H9 (cell line): ENCODE results near the gene L1CAM. TPM values are rescaled to one million over a fixed set of nuclear protein-coding genes. Genes with fewer than 3 reads are reported as not detected.

Experiments
- DNase-seq: peaks from one replicate; pipeline ENCODE4 v3.0.0-alpha.2; 2017
- H2AFZ ChIP-seq: one replicate; pipeline ENCODE4 v1.6.1; 2013; ENCODE audit warnings: mild to moderate bottlenecking, low read length, control low read depth, moderate library complexity
- H2AK5ac ChIP-seq: 2 replicates; pipeline ENCODE4 v1.6.1; 2013; ENCODE audit warnings: low read length, control low read depth, mixed read lengths; ENCODE audit not compliant: insufficient read length
- H2BK120ac ChIP-seq: one replicate; pipeline ENCODE4 v1.6.1; 2013; ENCODE audit warnings: low read depth, mild to moderate bottlenecking, low read length, control low read depth, inconsistent platforms; ENCODE audit not compliant: poor library complexity, severe bottlenecking
- H2BK12ac ChIP-seq: 2 replicates; pipeline ENCODE4 v1.6.1; 2013; ENCODE audit warnings: low read length, control low read depth, mixed read lengths, low read depth; ENCODE audit not compliant: insufficient read length
- H2BK15ac ChIP-seq: 2 replicates; pipeline ENCODE4 v1.6.1; 2013; ENCODE audit warnings: low read depth, low read length, control low read depth
- H2BK20ac ChIP-seq: one replicate; pipeline ENCODE4 v1.6.1; 2013; ENCODE audit warnings: low read depth, mild to moderate bottlenecking, low read length, control low read depth, inconsistent platforms; ENCODE audit not compliant: poor library complexity, severe bottlenecking
- H2BK5ac ChIP-seq: 2 replicates; pipeline ENCODE4 v1.6.1; 2013; ENCODE audit warnings: low read length, control low read depth, mixed read lengths; ENCODE audit not compliant: insufficient read length
- H3K14ac ChIP-seq: 2 replicates; pipeline ENCODE4 v1.6.1; 2013; ENCODE audit warnings: low read length, control low read depth; ENCODE audit not compliant: insufficient read depth
- H3K18ac ChIP-seq: 2 replicates; pipeline ENCODE4 v1.6.1; 2013; ENCODE audit warnings: low read depth, mild to moderate bottlenecking, mixed read lengths, low read length, control low read depth; ENCODE audit not compliant: insufficient read length
- H3K23ac ChIP-seq: 2 replicates; pipeline ENCODE4 v1.6.1; 2013; ENCODE audit warnings: low read length, control low read depth, mixed read lengths, low read depth; ENCODE audit not compliant: insufficient read length
- H3K23me2 ChIP-seq: 2 replicates; pipeline ENCODE4 v1.6.1; 2013; ENCODE audit warnings: low read depth, mild to moderate bottlenecking, mixed read lengths, low read length, control low read depth; ENCODE audit not compliant: insufficient read length, poor library complexity, severe bottlenecking
- H3K27ac ChIP-seq: 2 replicates; pipeline ENCODE4 v1.5.1; 2013; ENCODE audit warnings: low read length, control low read depth, mixed read lengths, low read depth; ENCODE audit not compliant: insufficient read length
- H3K27me3 ChIP-seq: 2 replicates; pipeline ENCODE4 v1.6.1; 2013; ENCODE audit warnings: low read length, control low read depth, inconsistent platforms; ENCODE audit not compliant: insufficient read depth
- H3K4ac ChIP-seq: 2 replicates; pipeline ENCODE4 v1.6.1; 2013; ENCODE audit warnings: low read depth, mild to moderate bottlenecking, control low read depth, inconsistent platforms, low read length, moderate library complexity
- H3K4me1 ChIP-seq: 2 replicates; pipeline ENCODE4 v1.6.1; 2013; ENCODE audit warnings: low read length, control low read depth, inconsistent platforms; ENCODE audit not compliant: insufficient read depth
- H3K4me2 ChIP-seq: 2 replicates; pipeline ENCODE4 v1.6.1; 2013; ENCODE audit warnings: low read length, control low read depth, mixed read lengths; ENCODE audit not compliant: insufficient read length, insufficient read depth
- H3K56ac ChIP-seq: 2 replicates; pipeline ENCODE4 v1.6.1; 2013; ENCODE audit warnings: low read depth, mild to moderate bottlenecking, mixed read lengths, low read length, control low read depth; ENCODE audit not compliant: insufficient read length
- H3K79me1 ChIP-seq: 2 replicates; pipeline ENCODE4 v1.6.1; 2013; ENCODE audit warnings: low read depth, mild to moderate bottlenecking, moderate library complexity, low read length, control low read depth, inconsistent platforms; ENCODE audit not compliant: insufficient read depth, poor library complexity, severe bottlenecking
- H3K79me2 ChIP-seq: 2 replicates; pipeline ENCODE4 v1.6.1; 2013; ENCODE audit warnings: low read length, control low read depth, inconsistent platforms; ENCODE audit not compliant: insufficient read depth
- H3K9ac ChIP-seq: 2 replicates; pipeline ENCODE4 v1.6.1; 2013; ENCODE audit warnings: low read length, control low read depth, mixed read lengths; ENCODE audit not compliant: insufficient read length; ENCODE audit errors: extremely low read depth
- H3K9me3 ChIP-seq: one replicate; pipeline ENCODE4 v1.6.1; 2013; ENCODE audit warnings: low read depth, low read length, inconsistent platforms; ENCODE audit not compliant: control insufficient read depth
- H3T11ph ChIP-seq: one replicate; pipeline ENCODE4 v1.6.1; 2013; ENCODE audit warnings: mild to moderate bottlenecking, low read length, control low read depth, inconsistent platforms
- H4K20me1 ChIP-seq: one replicate; pipeline ENCODE4 v1.6.1; 2013; ENCODE audit not compliant: control insufficient read depth, insufficient read length, insufficient read depth
- H4K5ac ChIP-seq: 2 replicates; pipeline ENCODE4 v1.6.1; 2013; ENCODE audit warnings: low read depth, mild to moderate bottlenecking, mixed read lengths, low read length, control low read depth; ENCODE audit not compliant: insufficient read length
- H4K8ac ChIP-seq: replicated peaks from 2 replicates; pipeline ENCODE4 v1.6.1; 2013; ENCODE audit warnings: low read length, control low read depth, mixed read lengths, low read depth; ENCODE audit not compliant: insufficient read length
- H4K91ac ChIP-seq: 2 replicates; pipeline ENCODE4 v1.6.1; 2013; ENCODE audit warnings: low read depth, mild to moderate bottlenecking, moderate library complexity, mixed read lengths, low read length, control low read depth; ENCODE audit not compliant: insufficient read length
- H3K27ac Mint-ChIP-seq, 3 experiments: 2 replicates in 2 of 3; 3 replicates in 1 of 3; pipeline ENCODE4 v1.8.0; 2020 to 2021; ENCODE audit warnings: mixed read lengths in 3 of 3, mild to moderate bottlenecking in 1 of 3, moderate library complexity in 1 of 3
- H3K27me3 Mint-ChIP-seq: 2 replicates; pipeline ENCODE4 v1.8.0; 2021; ENCODE audit warnings: low read depth, mild to moderate bottlenecking, moderate library complexity, mixed read lengths
- H3K36me3 Mint-ChIP-seq, 3 experiments: 2 replicates in 2 of 3; 3 replicates in 1 of 3; pipeline ENCODE4 v1.8.0; 2020 to 2021; ENCODE audit warnings: low read depth in 3 of 3, mixed read lengths in 3 of 3; ENCODE audit not compliant: insufficient read depth in 1 of 3
- H3K4me1 Mint-ChIP-seq, 2 experiments: 2 replicates each; pipeline ENCODE4 v1.8.0; 2020; ENCODE audit warnings: mixed read lengths in 2 of 2
- H3K4me3 Mint-ChIP-seq, 2 experiments: 2 replicates in 1 of 2; 3 replicates in 1 of 2; pipeline ENCODE4 v1.8.0; 2020 to 2021; ENCODE audit warnings: mild to moderate bottlenecking in 2 of 2, mixed read lengths in 2 of 2, moderate library complexity in 1 of 2
- H3K9me3 Mint-ChIP-seq, 2 experiments: 2 replicates in 1 of 2; 3 replicates in 1 of 2; pipeline ENCODE4 v1.8.0; 2020; ENCODE audit warnings: mild to moderate bottlenecking in 2 of 2, mixed read lengths in 2 of 2, moderate library complexity in 1 of 2
- CTCF ChIP-seq: fragments of 200-600 bp; sonication (generic); conservative IDR thresholded peaks from 3 replicates; pipeline ENCODE4 v1.8.0; 2021; ENCODE audit warnings: antibody characterized with exemption, mild to moderate bottlenecking
- WGBS: extraction: QIAGEN DNeasy Blood & Tissue Kit; methylation state at CpG from one replicate; pipeline ENCODE4 v1.1.7; 2013; ENCODE audit warnings: missing lambda C conversion rate, low lambda C conversion rate, mixed read lengths; ENCODE audit not compliant: insufficient read length; ENCODE audit errors: extremely low coverage; 5-methylcytosine and 5-hydroxymethylcytosine counted together
- total RNA-seq: library from RNA; stranded (reverse); gene quantifications from 2 replicates; pipeline ENCODE4 v1.2.1, GENCODE V29; 2021

The L1CAM gene
- total RNA-seq, 1 experiment from 2014 or later, result 22.7 TPM

GRCh38 chrX:153828308-153828707 lies 57.7 kb downstream of the L1CAM start:
- Histone ChIP-seq H3K27ac (no peak overlapping the region), H3K27me3 (no peaks in the 10 kb centered on the region)

More at GRCh38 chrX:153828308-153828707, 57.7 kb downstream of the L1CAM start:
- H3K9me3 ChIP-seq, result peaks cover 4% of the 10 kb centered on the region
- H3K4me2 ChIP-seq, result peak overlapping the region; percentile 64
- no peak overlapping the region for H3K56ac ChIP-seq
- no peak overlapping the region for H2AK5ac ChIP-seq
- H3K4me3 Mint-ChIP-seq, result peak overlapping the region; percentile 80 to 89
- no peak overlapping the region for H2BK15ac ChIP-seq
- H2AFZ ChIP-seq, result no peak overlapping the region
- no peak overlapping the region for H4K91ac ChIP-seq
- no peak overlapping the region for H2BK5ac ChIP-seq
- H3K27ac Mint-ChIP-seq, result no peak overlapping the region
- H4K20me1 ChIP-seq, result no peaks in the 10 kb centered on the region
- peak overlapping the region; percentile 35 for H3K18ac ChIP-seq
- H3K9ac ChIP-seq, result peak overlapping the region; percentile 20
- no peak overlapping the region for H2BK120ac ChIP-seq
- H3K79me1 ChIP-seq, result no peaks in the 10 kb centered on the region
- no peak overlapping the region for H4K5ac ChIP-seq
- WGBS, result no CpG with 5 or more reads among the region's 17 CpGs
- H3K36me3 Mint-ChIP-seq, result peaks cover 15 to 32% (median 18%) of the 10 kb centered on the region in 3 experiments
- peaks cover 5% of the 10 kb centered on the region for H3K23me2 ChIP-seq
- H3K14ac ChIP-seq, result no peak overlapping the region
- H2BK20ac ChIP-seq, result no peak overlapping the region
- H3K4ac ChIP-seq, result no peak overlapping the region
- H3T11ph ChIP-seq, result no peak overlapping the region
- no peak overlapping the region for H4K8ac ChIP-seq
- no peak overlapping the region for H3K23ac ChIP-seq
- peaks cover 23 to 40% of the 10 kb centered on the region in 2 experiments for H3K4me1 Mint-ChIP-seq
- H3K79me2 ChIP-seq, result peaks cover 39% of the 10 kb centered on the region; the same call in 1 of the 2 replicates
- peaks cover 3% of the 10 kb centered on the region; the same call in 1 of the 2 replicates for H3K4me1 ChIP-seq
- TF ChIP-seq CTCF, result no peak
- no peak for DNase-seq
- H2BK12ac ChIP-seq, result peak overlapping the region; percentile 16
- H3K27me3 Mint-ChIP-seq, result peaks cover 6% of the 10 kb centered on the region
- H3K9me3 Mint-ChIP-seq, result peaks cover 58 to 71% of the 10 kb centered on the region in 2 experiments
